Measurements from ENCODE around the gene ABCA4.

DNA sequence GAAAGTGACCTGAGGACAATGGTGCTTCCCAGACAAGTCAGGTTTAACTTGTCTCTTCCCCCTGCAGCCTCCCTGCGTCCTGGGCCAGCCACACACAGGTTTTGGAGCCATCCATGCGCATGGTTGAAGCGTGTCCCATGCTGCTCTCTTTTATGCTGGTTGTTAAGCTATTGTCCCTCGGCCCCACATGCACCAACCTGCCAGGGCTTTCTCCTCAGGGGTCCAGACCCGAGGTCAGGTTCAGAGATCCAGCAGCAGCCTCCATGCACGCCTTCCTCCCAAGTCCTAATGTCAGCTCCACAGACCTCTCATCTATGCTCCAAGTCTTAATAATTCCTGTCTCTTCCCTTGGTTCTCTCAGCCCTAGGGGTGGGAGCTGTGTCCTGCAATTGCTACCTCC is 1.6 kb downstream of the ABCA4 start:
- TF ChIP-seq CTCF (IDR thresholded peaks at IDR 0.05; ENCODE audit: extremely low read depth in 1 of 2, insufficient read depth in 1 of 2, low read depth in 1 of 2, low read length in 2 of 2) (no peak), POLR2A (IDR thresholded peaks at IDR 0.05; ENCODE audit: low read depth, low read length) (no peak), POLR2AphosphoS5 (IDR thresholded peaks at IDR 0.05; ENCODE audit: insufficient read depth, low read depth, low read length) (no peak), MYC (IDR thresholded peaks at IDR 0.05; ENCODE audit: low read depth, low read length) (no peak), EZH2 (IDR thresholded peaks at IDR 0.05; ENCODE audit: borderline replicate concordance, low read depth, low read length, severe bottlenecking) (no peak), MAX (IDR thresholded peaks at IDR 0.05; ENCODE audit: insufficient read depth, insufficient read length) (no peak), FOS (IDR thresholded peaks at IDR 0.05; ENCODE audit: borderline replicate concordance, insufficient read depth, low read length) (no peak), GATA2 (IDR thresholded peaks at IDR 0.05; ENCODE audit: insufficient read depth, insufficient read length, low read depth, low read length) (no peak), JUN (IDR thresholded peaks at IDR 0.05; ENCODE audit: borderline replicate concordance, insufficient read depth, insufficient read length, low read depth) (no peak)

Measured in endothelial cell of umbilical vein (primary cell).